RKO (cell line): ENCODE data around the gene OST4.
A peak's percentile ranks its signal among the peaks of the same experiment; 100 is the strongest.
"Not testable (repeated sequence)": the region's sequence is repeated elsewhere in the genome, so short reads cannot be mapped to it uniquely, and the experiment has no call there.

Experiments
- DNase-seq: peaks from one replicate; pipeline ENCODE4 v3.0.0-alpha.2; 2016; ENCODE audit warnings: low spot score

The OST4 gene

GRCh38 chr2:27071277-27071989 is at the start of gene OST4:
Gene OST4 (minus strand): TSS chr2:27071654.
- peak; percentile 92 for DNase-seq

DNA sequence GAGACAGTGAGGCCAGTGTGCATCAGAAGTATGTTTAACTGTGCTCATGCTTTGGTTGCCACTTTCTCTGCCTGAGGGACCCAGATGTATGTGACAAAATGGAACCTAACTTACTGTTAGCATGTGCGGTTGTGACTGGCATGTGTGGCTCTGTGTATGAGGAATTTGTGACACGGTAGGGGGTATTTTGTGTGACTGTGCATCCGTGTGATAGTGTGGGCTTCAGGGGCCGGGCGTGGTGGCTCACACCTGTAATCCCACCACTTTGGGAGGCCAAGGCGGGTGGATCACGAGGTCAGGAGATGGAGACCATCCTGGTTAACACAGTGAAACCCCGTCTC is 47.8 kb upstream of the OST4 start:
- DNase-seq: not testable (repeated sequence)

DNA sequence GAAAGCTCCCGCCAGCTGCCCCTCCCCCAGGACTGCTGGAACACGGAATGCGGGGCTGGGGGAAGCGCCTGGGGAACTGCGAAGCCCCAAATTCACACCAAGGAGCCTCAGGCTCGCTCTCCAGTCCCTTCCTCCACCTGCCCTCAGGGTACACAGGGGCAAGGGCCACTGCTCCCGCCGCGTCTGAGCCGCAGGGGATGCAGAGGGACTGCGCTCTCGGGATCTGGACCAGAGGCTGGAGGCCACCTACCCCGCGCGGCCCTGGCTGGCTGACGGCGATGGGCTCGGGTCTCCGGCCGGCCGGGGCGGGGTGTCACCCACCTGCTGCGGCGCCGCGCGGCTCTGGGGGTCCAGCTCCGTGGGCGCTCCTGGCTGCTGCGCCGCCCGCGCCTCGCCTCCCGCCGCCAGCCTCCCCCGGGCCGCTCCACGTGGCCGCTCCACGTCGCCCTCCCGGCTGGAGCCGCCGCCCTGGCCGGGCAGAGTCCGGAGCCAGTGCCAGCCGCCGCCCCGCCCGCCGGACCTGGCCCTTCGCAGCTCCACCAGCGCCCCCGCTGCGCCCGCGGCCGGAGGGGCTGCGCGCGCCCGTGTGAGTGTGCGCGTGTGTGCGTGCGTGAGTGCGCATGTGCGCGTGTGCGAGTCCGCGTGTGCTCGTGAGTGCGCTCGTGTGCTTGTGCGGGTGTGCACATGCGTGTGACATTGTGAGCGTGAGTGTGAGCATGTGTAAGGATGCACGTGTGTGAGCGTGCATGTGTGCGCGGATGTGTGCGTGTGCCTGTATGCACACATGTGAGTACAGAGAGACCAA is 47.3 kb upstream of the OST4 start, which contains the start of gene CGREF1:
Gene CGREF1 (minus strand): TSS at position 604 of the 805 bp plus-strand sequence. CDS start 14,762 bp downstream, outside the sequence.
- no peak for DNase-seq

DNA sequence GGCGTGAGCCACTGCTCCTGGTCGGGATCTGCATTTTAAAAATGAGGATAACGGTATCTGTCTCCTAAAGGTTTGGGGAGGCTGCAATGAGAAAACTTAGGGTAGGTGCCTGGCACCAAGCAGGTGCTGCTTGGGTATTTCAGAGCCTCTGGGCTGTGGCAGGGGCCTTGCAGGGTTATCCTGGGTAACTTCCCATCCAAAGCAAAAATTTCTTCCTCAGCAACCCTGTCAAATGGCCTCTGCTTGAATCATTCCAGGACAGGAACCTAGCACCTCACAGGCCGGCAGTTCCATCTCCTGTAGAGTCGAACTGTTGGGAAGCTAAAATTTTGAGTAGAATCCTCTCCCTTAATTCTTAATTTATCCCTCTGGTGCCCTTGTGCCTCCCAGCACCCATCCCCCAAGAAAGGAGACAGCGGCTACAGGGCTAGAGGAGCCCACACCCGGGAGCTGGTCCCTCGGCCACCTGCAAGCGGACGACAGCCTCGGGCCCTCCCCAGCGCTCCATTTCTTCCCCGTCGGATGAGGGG is 46.6 kb upstream of the OST4 start:
- DNase-seq: no peak

GRCh38 chr2:27115519-27115918 is 44.1 kb upstream of the OST4 start:
- no peak for DNase-seq

- not testable (repeated sequence) for DNase-seq
These were observed 40.1 kb upstream of the OST4 start for GRCh38 chr2:27111392-27112078.

GRCh38 chr2:27110603-27111352 is 39.3 kb upstream of the OST4 start:
- not testable (repeated sequence) for DNase-seq

- DNase-seq: no peak
These were observed 37.6 kb upstream of the OST4 start for GRCh38 chr2:27109083-27109482.

- no peak for DNase-seq
These were observed 36.8 kb upstream of the OST4 start for GRCh38 chr2:27108221-27108620.

DNA sequence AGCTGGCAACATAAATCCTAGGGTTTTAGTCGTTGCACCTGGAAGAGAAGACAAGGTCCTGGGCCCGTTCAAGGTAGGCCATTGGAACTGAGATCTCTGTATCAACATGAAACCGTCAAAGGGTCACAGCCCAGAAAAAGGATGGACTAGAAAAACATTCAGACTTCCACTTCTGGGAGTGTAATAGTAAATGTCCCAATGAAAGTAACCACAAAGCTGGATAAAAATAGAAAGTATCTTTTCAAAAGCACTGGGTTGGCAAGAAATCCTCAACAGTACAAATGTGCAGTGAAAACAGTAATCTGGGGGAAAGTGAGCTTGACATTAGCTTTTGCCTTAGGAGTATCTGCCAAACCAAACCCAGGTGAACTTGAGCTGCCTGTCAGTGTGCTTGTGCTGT is 34.5 kb upstream of the OST4 start:
- no peak for DNase-seq

DNA sequence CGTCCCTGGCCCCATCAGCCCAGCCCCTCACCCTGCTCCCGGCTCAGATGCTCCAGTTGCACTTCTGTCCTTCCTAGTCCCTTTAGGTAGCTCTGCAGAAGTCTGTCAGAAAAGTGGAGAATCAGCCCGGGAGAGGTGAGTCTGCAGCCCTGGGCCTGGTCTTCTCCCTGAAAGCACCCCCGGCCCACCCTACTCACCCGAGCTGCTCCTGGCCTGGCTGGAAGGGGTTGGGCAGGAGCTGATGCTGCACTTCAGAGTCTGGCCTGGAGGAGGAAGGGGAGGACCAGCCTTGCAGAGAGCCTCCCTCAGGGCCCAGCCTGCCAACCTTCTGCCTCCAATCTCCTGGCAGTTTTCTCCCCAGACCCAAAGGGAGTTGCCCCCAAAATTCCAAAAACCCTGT is 30.9 kb upstream of the OST4 start:
- no peak for DNase-seq

- DNase-seq: no peak
These were observed 28.6 kb upstream of the OST4 start for GRCh38 chr2:27100036-27100435.

DNA sequence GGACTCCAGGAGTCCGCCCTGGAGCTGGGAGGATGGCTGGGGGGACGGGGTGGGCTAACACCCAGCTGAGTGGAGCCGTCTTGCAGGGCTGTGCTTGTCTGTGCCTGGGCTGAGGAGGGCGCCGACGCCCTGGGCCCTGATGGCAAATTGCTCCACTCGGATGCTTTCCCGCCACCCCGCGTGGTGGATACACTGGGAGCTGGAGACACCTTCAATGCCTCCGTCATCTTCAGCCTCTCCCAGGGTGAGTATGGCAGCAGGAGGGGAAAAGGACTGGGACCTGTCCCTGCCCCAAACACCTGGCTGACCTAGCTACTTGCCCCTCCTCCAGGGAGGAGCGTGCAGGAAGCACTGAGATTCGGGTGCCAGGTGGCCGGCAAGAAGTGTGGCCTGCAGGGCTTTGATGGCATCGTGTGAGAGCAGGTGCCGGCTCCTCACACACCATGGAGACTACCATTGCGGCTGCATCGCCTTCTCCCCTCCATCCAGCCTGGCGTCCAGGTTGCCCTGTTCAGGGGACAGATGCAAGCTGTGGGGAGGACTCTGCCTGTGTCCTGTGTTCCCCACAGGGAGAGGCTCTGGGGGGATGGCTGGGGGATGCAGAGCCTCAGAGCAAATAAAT is 28.0 kb upstream of the OST4 start:
- no peak for DNase-seq

- no peak for DNase-seq
These were observed 25.9 kb upstream of the OST4 start for GRCh38 chr2:27097341-27097740.

DNA sequence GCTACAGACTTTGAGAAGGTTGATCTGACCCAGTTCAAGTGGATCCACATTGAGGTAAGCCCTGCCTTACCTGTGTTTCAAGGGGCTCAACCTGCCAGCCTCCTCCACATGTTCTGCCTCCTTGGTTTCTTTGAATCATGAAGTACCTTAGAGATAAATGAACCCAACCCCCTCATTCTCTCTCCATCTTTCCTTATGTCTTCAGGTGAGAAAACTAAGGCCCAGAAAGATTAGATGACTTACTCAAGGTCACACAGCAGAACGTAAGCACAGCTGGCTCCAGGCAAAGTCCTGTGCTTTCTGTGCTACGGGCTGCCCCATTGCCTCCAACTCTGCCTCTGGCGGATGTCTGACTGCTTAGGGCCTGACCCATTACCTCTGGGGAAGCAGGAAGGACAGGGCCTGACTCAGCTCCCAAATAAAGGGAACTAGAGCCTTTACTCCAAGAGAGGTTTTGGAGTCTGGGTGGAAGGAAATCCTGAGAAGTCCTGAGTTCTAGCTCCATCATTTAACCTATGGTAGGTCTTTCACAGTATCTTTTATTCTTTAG is 25.4 kb upstream of the OST4 start:
- no peak for DNase-seq

DNA sequence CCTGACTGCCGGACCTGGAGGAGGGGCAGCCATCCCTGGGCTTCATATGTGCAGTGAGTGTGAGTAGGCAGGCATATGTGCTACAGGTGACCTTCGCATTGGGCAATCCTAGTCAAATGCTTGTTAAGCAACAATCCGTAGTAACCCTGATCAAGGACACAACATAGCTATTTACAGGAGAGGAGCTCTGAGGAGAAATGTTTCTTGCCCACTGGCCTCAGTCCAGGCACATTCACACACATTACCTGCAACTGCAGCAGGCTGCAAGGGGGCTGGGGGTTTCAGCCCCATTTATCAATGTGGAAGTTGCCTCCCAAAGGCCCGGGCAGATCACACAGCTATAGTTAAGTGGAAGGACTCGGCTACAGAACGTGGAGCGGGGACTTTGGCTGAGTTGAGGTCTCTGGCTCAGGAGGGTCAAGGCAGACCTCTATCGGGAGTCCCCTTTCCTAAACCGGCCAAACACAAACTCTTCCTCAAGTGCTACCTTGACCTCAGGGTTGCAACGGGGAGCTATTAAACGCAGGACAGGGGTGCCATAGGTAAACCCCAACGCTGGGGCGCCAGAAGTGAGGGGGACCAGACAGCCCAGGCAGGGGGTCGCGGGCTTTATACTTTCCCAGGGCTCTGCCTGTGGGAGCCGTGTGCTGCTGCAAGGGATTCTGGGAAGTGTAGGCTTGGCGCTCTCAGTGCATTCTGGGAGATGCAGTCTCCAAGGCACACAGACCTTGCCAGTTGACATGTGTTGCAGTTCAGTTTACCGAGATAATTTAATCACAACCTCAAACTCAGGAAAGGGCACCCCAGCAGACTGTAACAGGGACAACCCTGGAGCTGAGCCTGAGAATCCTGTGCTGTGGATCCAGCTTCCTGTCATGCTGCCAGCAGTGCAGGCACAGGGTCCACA is 24.5 kb upstream of the OST4 start:
- peak; percentile 36 for DNase-seq

GRCh38 chr2:27095427-27095744 is 23.9 kb upstream of the OST4 start:
- no peak for DNase-seq

DNA sequence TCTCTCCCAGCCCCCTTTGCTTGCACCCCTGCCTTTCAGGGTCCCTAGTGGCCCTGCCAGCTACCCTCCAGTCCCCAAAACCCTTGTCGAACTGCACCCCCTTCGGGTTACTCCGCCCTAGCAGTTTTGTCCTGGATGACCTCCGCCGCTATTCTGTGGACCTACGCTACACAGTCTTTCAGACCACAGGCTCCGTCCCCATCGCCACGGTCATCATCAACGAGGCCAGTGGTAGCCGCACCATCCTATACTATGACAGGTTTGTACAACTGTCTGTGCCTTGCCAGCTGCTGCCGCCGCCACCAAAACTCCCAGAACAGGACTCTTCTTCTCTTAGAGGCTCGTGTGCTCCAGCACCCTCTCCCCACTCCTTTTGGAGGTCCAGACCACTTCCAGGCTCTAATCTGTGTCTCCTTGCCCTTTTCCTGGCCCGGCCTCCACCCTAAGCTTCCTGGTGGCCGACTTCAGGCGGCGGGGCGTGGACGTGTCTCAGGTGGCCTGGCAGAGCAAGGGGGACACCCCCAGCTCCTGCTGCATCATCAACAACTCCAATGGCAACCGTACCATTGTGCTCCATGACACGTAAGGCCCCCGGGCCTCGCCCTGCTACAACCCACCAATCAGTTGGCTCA is 23.0 kb upstream of the OST4 start:
- DNase-seq: no peak

GRCh38 chr2:27093430-27094352 is 22.2 kb upstream of the OST4 start:
- no peak for DNase-seq
